Hematopoietic multipotent progenitor cell (in vitro differentiated cells): ENCODE data around the gene RABAC1. TPM values are rescaled to one million over a fixed set of nuclear protein-coding genes. Genes with fewer than 3 reads are reported as not detected.
A peak's percentile ranks its signal among the peaks of the same experiment; 100 is the strongest.
"Not testable (repeated sequence)": the region's sequence is repeated elsewhere in the genome, so short reads cannot be mapped to it uniquely, and the experiment has no call there.

Experiments
- DNase-seq, 3 donors: peaks; one replicate each; pipeline ENCODE4 v3.0.0-alpha.2; 2011 to 2015; ENCODE audit warnings: low read depth in 2 of 3, low spot score in 2 of 3
- total RNA-seq: library from RNA; depleted of rRNA; stranded (reverse); fragments of >200 nt; gene quantifications from one replicate; pipeline ENCODE4 v1.2.3, GENCODE V29; 2012

RABAC1 gene
- total RNA-seq, 1 donor = 172 TPM

DNA sequence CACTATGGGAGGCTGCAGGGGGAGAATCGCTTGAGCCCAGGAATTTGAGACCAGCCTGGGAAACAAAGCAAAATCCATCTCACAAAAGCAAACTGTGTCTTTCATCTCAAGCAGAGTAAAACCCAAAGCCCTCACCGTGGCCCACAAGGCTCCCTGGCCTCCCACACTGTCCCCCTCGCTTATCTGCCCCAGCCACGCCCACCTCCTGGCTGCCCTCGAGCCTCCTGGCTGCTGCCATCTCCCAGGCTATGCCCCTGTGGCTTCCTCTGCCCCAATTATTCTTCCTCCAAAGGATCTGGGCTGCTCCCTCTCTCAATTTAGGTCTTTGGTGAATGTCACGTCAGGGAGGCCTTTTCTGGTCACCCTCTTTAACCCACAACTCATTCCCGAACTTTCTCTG is 3.6 kb downstream of the RABAC1 start:
- no peak for DNase-seq

DNA sequence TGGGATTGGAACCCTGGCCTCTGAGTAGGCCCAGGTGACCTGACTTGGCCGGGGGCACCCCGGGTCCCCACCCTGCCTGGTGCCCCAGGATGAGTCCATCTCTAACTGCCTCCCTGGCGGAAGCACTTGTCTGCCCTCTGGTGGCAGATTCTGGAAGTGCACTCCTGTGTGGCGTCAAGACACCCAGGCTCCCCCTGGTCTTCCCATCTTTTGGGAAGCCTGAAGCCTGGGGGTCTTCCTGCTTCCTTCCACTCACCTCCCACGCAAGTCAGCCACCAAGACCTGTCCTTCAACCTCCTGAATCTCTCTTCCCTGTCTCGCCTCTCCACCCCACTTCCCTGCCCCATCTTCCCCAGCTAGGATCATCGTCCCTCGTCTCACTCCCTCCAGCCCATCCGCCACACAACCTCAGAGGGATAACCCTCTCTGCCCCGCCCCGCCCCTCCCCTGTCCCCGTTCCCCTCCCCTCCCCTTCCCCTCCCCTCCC is 7.4 kb downstream of the RABAC1 start:
- peak; percentile 68 to 82 (median 78) for DNase-seq

DNA sequence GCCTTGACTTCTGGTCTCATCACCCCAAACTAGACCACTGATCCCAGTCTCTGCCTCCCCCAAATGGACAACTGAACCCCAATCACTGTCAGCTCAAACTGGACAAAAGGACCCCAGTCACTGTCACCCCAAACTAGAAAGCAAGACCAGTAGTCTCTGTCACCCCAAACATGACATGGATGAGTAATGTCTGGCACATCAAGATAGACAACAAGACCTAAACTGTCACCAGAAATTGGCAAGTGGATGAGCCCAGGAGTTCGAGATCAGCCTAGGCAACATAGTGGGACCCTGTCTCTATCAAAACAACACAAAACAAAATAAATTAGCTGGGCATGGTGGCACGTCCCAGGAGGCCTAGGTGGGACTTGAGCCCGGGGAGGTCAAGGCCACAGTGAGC is 12.0 kb downstream of the RABAC1 start:
- no peak for DNase-seq

DNA sequence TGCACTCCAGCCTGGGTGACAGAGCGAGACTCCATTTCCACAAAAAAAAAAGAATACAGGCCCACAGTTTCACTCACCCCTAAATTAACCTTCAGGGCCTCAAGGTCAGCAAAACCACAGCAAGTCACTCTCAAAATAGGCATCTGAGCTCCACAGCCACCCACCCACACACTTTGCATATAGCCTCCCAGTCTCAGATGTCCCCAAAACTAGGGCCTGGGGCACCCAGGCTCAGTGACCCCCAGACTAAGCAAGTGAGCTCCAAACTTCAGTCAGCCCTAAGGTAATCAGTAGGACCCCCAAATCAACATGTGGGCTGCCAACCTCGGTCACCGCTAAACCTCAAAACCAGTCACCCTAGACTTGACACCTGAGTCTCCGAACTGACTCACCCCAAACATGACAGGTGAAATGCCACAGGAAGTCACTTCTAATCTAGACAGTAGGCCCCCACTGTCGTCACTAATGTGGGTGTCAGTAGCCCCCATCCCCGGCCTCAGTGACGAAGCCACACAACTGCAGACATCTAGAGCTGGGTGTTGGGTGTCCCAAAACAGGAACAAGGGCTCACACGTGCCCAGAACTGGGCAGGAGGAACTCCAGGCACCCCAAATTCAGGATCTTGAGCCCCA is 13.9 kb downstream of the RABAC1 start:
- peak; percentile 50 to 69 (median 63) for DNase-seq

DNA sequence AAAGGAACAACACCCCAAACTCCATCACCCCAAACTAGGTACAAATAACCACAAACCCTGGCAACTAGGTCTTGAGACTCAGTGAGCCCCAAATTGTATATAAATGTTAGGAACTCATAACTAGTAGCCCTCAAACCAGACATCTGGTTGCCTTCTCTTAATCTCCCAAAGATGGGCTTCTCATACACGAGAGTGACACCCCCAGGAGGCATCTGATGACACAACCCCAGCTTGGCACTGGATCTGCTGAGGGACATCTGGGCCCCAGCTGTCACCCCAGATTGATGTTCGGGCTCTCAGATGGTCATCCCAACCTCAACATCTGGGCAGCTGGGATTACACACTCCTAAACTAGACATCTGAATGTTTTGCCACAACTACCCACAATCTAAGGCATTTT is 14.8 kb downstream of the RABAC1 start:
- DNase-seq = no peak

DNA sequence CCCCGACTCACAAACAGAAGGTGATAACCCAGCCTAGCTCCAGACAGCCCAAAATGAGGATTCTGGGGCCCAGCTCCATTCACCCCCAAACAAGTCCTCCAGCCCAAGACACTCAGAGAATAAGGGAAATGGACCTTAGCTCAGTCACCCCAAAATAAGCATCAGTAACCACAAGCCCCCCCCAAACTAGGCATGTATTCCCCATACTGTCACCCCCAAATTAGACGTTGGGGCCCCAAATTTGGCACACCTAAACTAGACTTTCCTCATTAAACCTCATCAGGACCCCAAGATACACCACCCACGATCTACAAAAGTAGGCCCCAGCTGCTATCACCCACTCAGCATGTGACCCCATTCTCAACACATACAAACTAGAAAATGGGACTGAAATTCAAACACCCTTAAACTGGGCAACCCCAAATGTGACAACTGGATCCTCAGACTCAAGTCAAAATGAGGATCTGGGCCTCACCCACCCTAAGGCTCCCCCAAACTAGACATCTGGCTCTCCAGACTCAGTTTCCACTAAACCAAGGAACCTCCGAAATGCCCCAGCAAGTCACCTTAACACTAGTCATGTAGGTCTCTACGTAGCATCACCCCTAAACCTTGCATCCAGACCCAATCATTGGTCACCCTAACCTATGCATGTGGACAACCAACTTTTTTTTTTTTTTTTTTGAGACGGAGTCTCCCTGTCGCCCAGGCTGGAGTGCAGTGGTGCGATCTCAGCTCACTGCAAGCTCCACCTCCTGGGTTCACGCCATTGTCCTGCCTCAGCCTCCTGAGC is 17.5 kb downstream of the RABAC1 start:
- no peak for DNase-seq

DNA sequence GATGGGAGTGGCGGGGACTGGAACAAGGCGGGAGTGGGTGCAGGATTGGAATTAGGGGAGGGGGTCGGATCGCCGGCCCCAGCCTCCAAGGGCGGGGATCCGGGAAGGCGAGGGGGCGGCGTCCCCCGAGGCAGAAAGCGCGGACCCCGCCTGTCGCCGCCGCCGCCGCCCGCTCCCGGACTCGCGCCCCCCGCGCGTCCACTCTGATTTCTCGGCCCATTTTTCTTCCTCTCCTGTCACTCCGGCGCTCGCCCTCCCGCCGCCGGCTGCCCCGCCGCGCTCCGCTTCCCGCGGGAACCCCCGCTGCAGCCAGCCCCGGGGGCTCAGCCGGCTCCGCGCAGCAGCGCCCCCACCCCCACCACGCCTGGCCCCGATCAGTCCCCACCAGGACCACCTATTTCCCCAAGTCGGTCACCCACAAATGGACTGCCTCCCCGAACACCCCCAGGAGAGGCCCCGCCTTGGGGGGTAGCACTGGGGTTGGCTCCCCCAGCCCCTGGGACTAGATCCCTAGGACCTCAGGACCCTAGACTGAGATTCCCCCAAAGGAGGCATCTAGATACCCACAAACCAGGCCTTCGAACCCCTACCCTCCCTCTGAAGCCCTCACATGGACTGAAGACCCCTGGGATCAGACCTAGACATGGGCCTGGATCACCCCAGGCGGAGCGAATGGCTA is 18.3 kb downstream of the RABAC1 start:
- DNase-seq = no peak

DNA sequence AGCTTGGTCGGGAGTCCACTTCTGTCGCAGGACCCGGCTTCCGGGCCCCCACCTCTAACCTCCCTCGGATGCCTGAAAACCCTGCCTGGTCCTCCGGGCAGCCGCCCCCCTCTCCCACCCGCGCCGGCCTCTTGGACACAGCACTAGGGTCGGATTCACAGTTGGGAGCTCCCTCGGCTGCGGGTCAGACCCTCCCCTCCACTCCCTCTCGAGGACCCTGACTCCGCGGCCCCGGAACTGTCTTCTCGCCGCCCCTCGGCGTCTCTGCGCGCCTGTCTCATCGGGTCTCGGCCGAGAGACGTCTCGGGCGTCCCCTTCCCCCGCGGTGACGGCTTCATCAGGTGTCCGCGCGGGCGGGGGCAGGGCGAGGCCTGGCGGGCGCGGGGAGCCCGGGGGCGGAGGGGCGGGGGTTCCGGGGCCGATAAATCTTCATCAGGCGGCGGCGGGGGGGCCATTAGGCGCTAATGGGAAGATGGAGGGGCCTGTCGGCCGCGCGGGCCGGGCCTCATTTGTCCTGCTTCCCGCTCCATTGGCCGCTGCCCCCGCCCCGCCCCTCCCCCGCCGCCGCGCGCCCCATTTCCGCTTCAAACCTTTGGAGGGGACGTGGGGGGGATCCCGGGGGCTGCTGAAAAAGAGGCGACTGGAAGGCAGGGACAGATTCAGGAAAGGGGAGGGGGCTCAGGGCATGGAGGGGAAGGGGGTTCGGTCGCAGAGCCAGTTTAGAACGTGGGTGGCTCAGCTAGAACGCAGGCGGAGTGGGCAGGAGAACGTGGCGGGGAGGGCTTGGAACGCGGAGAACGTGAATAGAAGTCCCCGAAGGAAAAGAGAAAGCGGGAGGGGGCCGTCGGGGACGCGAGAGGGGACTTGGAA is 19.0 kb downstream of the RABAC1 start:
- peak in 1 of 3 donors; percentile 50 for DNase-seq

DNA sequence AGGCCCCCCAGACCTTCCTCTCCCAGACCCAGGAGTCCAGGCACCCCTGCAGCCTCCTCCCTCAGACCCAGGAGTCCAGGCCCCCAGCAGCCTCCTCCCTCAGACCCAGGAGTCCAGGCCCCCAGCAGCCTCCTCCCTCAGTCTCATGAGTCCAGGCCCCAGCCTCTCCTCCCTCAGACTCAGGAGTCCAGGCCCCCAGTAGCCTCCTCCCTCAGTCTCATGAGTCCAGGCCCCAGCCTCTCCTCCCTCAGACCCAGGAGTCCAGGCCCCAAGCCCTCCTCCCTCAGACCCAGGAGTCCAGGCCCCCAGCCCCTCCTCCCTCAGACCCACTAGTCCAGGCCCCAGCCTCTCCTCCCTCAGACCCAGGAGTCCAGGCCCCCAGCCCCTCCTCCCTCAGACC is 19.9 kb downstream of the RABAC1 start:
- DNase-seq = not testable (repeated sequence)

DNA sequence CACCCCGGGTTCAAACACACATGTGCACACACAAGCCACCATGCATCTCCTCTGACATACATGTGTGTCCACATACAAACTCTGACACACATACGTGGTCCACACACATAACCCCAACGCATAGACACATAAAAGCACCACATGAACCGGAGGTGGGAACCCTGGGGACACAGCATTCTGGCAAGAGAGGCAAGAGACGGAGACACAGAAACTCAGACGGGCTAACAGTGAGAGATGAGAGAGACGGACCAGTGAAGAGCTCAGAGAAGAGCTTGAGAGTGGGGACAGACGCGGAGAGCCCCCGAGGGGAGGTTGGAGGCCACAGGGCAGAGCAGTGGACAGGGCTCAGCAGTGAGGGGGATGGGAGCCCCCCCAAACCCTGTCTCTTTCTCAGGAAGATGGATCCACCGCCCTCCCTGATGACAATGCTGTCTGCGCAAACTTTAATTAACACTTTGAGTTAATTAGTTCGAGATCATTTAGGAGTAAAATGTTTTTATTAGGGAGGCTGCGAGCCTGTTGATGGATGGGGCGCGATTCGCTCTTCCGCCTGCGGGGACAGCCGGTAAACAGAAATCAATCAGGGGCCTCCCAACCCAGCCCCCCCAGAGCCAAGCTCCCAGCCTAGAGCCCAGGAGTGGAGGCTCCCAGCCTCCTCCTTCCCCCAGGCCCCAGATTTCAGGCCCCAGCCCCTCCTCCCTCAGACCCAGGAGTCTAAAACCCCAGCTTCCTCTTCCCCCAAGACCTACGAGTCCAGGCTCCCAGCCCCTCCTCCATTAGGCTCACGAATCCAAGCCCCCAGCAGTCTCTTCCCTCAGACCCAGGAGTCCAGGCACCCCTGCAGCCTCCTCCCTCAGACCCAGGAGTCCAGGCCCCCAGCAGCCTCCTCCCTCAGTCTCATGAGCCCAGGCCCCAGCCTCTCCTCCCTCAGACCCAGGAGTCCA is 21.3 kb downstream of the RABAC1 start:
- peak in 1 of 3 donors; percentile 36 for DNase-seq

DNA sequence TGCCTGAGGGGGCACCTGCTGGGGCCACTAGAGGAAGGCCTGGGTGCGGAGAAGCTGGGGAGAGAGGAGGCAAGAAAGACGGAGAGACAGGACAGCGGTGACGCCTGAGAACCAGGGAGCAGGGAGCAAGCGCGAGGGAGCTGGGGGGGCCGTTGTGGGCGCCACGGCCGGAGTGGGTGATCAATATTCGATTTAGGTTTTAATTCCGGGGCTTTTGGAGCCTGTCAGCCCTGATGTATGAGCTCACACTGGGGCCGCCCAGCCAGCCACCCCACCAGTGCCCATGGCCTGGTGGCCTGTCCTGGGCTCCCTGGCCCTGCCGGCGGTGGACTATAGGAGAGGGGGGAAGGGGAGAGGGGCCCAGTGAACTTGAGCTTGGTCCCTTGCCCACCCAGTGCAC is 22.2 kb downstream of the RABAC1 start:
- no peak for DNase-seq

DNA sequence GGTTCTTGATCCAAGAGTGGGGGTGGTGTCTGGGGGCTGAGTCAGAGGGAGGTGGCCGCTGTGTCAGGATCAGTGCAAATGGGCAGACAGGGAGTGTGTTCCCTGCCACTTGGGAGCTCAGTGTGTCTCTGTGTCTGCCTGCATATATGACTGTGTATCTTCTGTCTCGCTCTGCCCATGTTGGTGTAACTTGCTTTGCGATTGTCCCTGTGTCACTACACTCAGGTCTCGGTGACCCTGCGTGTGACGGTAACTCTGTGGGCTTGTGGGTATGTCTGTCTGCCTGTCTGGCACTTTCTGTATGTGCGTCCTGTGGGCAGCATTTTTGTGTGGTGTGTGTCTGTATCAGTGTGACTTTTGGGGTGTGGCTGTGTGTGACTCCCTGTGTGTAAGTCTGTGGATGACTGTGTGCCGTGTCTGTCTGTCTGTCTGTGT is 22.7 kb downstream of the RABAC1 start:
- no peak for DNase-seq

DNA sequence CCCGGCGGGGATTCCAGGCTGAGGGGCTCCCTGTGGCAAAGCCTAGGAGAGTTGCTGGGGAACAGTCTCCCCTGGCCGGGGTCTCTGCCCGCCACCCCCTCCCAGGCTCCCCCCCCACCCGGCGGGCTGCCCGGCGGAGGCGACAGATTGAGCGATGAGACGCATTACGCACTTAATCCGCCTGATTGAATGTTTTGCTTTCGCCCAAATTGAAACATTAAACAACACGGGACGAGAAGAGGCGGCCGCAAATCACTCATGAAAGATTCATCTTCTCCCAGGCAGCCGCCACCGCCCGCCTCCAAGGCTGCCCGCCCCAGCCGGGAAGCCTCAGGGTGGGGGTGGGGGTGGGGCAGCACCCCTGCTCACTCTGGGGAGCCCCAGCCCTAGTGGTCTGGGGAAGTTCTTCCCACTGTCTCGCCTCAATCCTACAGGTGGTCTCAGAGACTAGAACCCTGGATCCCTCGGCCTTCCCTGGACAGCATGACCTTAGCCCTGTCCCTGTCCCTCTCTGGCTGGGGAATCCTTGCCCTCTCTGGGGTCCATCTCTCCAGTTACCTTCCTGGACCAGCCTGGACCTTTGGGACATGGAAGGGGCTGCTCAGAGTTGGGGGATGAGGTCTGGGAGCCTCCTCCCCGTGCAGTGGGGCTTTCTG is 23.2 kb downstream of the RABAC1 start:
- DNase-seq = no peak

DNA sequence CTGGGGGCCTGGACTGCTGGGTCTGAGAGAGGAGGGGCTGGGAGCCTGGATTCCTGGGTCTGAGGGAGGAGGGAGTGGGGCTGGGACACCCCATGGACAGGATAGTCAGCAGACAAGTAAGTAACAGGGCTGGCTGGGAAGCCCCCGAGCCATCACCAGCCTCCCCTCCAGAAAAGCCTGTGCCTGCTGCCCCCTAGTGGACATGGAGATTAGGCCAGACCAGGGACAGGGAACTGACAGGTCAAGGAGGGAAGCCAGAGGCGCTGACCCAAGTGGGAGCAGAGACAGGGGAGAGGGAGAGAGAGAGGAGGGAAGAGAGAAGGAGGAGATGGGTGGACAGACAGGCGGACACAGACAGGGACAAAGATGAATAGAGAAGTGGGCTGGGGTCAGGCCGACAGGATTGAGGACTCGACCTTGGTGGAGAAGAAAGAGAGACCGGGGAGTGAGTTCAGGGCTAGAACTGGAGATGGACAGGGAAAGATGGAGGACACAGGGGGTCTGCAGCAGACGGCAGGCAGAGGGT is 24.2 kb downstream of the RABAC1 start:
- DNase-seq = peak; percentile 70 to 81 (median 72)

DNA sequence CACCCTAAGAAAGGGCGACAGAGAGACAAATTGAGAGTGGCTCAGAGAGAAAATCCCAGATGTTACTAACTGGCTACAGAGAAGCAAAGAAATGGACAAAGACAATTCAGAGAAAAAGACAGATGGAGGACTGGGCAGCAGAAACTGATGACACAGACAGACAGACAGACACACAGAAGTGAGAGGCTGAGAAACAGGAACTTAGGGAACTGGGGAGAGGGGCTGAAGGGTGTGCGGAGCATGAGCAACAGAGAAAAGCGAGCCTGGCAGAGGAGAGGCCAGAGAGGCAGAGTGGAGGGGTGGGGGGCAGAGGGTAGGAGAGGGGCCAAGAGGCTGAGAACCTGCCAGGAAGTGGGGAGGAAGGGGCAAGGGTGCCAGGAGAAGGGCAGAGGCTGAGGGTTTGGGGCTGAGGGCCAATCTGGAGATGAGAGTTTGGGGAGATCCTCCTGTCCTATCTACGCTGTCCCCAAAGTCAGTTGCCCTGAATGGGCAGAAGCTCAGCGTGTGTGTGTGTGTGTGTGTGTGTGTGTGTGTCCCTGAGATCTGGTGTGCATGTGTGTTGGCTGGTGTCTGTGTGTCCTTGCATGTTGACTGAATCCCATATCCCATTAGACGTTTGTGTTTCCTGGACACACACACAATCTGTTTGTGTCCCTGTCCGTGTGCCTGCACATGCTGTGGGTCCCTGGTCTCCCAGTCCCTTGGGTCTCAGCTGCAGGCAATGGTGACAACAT is 25.3 kb downstream of the RABAC1 start:
- DNase-seq = no peak

DNA sequence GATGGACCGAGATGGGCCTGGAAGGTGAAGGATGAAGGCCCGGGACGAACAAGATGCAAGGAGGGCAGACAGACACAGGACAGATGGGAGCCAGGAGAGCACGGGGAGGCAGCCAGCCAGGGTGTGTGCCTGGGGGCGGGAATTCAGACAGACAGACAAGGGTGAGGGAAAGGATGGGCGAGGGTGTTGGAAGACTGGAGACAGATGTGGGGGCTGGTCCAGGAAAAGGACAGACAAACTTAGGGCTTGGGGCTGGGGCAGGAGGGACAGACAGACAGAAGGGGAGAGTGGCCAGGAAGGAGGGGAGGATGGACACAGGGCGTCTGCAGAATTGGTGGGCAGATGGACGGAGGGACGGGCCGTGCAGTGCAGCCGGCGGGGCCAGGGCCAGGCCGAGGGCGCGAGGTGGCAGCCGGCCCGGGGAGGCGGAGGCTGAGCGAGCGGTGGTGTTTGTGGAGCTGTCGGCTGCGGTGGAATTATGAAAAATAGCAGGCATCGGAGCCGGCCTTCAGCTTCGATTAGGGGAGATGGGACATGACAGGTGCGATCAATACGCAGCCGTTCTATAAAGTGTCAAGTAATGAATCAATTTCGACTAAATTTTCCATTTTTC is 26.3 kb downstream of the RABAC1 start:
- DNase-seq = no peak

DNA sequence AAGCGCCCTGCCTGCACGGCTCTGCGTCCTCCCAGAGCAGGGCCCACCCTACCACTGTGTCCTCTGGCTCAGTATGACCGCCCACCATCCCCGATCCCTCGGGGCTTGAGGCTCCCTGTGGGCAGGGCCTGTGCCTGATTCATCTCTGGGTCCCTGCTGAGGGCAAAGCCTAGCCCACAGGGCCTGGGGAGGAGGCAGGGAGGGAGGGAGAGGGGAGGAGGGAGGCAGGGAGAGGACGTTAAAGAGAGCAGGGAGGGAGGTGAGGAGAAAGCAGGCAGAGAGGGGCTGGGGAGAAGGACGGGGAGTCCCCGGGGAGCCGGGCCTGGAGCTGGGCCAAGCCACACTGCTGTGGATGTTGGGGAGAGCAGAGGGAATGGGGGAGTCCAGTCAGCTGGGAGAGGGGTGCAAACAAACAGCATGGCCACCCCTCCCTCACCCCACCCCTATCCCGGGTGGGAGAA is 26.8 kb downstream of the RABAC1 start:
- DNase-seq = no peak
